Measurements from ENCODE around the gene CCT8.
"Not testable (repeated sequence)": the region's sequence is repeated elsewhere in the genome, so short reads cannot be mapped to it uniquely, and the experiment has no call there.

CCT8 gene

DNA sequence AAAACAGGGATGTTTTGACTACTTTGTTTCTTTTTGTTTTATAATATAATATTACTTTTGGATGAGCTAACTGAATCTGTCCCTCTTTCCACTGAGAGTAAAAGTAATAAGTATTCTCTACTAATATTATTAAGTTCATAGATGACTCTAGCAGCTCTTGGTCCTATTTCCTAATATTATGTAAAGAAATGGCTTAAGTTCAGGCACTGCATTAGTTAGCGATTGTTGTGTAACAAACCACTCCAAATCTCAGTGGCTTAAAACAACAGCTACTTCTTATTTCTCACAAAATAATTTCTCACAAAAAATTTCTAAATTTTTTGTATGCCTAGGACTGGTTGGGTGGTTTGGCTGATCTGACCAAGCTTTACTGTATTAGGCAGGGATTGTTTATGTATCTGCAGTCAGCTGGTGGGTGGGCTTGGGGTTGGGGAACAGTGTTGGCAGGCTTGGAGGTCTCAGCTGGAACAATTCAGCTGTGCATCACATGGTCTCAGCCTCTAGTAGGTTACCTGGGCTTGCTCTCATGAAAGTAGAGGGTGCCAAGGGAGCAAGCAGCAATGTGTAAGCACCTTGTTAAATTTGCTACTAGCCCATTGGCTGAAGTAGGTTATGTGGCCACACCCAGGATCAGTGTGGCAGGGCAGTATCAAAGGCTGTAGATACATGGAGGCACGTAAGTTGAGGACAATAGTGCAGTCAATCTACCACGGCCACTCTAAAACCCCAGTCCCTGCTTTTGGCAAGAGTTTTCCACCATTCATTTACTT, 8.8 kb upstream of the CCT8 start:
- in situ Hi-C loops (cut with HindIII; ENCODE audit: low pct_ligation_motif_present, low pct_unique_long_range_greater_than_20kb, low sequenced_read_pairs), result loop anchor here (25.0 kb wide), 1 partner anchor 280 kb away; no protein-coding TSS in a partner anchor

DNA sequence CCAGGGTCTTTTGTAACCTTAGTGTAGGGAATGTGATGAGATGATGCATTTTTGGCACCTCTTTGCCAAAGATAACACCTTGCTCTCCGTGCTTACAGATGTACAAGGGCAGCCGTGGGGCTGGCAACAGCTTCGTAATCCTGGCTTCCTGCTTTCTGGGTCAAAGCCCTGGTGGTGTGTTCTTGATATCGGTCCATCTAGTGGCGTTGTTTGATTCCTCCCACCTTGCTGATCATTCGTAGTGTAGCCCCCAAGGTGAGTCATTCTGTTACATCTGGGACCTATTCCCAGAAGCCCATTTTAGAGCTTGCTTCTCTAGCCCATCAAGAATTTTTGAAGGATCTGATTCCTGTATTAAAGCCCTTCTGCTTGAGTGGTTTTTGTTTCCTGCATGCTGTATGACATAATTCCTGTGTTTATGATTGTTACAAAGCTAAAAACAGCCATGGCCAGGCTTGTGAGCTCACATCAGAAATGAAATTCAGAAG, 7.0 kb upstream of the CCT8 start:
- DNase-seq, result no peak
- in situ Hi-C loops (cut with HindIII; ENCODE audit: low pct_ligation_motif_present, low pct_unique_long_range_greater_than_20kb, low sequenced_read_pairs), result loop anchor here (25.0 kb wide), 1 partner anchor 282 kb away; no protein-coding TSS in a partner anchor

More for the DNA sequence above, 8.8 kb upstream of the CCT8 start:
- DNase-seq, result no peak

DNA sequence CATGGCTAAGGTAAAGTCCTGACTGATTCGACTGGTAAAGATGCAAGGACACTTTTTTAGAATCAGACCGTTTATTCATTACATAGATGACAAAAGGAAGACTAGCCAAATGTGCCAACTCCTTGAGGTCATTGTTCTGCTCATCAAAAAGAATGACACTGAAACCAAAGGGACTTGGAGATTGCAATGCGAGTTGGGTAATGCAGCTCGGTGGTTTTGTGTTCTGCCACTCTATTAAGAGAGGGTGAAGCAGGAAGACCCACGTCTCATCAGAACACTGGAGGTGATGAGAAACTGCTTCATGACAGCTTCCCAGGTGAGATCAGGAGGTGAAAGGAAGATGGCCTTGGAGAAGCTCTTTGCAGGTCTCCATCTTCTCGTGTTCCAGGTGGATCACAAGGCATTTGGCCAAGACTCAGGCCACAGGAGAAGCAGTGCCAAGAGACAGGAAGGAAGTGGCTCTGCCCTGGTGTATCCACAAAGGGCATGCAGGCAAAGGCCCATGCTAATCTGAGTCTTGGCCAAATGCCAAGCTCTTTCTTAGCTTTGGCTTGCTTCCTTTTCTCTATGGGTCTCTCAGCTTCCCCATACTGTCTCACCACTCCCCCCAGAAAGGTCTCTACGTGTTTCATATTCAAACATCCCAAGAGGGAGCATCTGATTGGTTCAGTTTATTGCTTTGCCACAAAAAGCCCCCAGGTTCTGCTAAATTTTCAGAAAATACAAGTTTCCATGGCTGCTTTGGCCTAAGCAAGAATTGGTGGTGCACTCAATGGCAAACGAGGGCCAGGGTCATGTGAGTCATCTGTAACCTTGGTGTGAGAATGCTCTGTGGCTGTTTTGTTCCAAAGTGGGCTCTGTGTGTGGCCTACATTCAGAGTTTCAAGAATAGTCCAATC, 5.7 kb upstream of the CCT8 start:
- in situ Hi-C loops (cut with HindIII; ENCODE audit: low pct_ligation_motif_present, low pct_unique_long_range_greater_than_20kb, low sequenced_read_pairs), result loop anchor here (25.0 kb wide), 1 partner anchor 283 kb away; no protein-coding TSS in a partner anchor
- no peak for DNase-seq

DNA sequence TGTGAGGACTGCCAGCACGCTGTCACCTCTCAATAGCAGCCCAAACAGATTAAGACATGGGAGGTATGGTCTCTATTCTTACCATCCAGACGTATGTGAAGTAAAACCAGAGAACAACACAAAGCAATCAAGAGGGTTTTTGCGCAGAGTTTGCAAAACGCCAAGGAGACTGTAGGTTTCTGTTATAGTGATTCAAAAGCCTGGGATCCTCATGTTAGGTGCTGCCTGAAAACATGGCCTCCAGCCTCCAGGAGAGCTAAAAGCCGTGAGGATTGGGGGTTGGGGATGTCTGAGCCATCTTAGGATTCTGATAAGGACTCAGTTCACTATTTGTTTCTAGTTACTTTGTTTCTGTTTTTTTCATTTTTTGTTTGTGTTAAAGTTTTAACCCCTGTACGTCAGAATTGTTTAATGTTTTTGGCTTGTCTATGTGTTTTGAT, 4.2 kb upstream of the CCT8 start:
- DNase-seq, result no peak
- in situ Hi-C loops (cut with HindIII; ENCODE audit: low pct_ligation_motif_present, low pct_unique_long_range_greater_than_20kb, low sequenced_read_pairs), result loop anchor here (25.0 kb wide), 1 partner anchor 285 kb away; no protein-coding TSS in a partner anchor

DNA sequence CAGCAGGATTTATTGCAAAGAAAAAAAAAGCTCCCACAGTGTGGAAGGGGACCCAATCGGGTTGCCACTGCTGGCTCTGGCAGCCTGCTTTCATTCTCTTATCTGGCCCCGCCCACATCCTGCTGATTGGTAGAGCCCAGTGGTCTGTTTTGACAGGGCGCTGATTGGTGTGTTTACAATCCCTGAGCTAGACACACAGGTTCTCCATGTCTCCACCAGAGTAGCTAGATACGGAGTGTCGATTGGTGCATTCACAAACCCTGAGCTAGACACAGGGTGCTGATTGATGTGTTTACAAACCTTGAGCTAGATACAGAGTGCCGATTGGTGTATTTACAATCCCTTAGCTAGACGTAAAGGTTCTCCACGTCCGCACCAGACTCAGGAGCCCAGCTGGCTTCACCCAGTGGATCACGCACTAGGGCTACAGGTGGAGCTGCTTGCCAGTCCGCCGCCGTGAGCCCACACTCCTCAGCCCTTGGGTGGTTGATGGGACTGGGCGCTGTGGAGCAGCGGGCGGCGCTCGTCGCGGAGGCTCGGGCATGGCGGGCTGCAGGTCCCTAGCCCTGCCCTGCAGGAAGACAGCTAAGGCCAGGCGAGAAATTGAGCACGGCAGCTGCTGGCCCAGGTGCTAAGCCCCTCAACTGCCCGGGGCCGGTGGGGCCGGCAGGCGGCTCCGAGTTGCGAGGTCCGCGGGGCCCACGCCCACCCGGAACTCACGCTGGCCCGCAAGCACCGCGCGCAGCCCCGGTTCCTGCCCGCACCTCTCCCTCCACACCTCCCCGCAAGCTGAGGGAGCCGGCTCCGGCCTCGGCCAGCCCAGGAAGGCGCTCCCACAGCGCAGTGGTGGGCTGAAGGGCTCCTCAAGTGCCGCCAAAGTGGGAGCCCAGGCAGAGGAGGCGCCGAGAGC, 3.5 kb upstream of the CCT8 start:
- in situ Hi-C loops (cut with HindIII; ENCODE audit: low pct_ligation_motif_present, low pct_unique_long_range_greater_than_20kb, low sequenced_read_pairs), result loop anchor here (25.0 kb wide), 1 partner anchor 285 kb away; no protein-coding TSS in a partner anchor
- DNase-seq, result not testable (repeated sequence)

DNA sequence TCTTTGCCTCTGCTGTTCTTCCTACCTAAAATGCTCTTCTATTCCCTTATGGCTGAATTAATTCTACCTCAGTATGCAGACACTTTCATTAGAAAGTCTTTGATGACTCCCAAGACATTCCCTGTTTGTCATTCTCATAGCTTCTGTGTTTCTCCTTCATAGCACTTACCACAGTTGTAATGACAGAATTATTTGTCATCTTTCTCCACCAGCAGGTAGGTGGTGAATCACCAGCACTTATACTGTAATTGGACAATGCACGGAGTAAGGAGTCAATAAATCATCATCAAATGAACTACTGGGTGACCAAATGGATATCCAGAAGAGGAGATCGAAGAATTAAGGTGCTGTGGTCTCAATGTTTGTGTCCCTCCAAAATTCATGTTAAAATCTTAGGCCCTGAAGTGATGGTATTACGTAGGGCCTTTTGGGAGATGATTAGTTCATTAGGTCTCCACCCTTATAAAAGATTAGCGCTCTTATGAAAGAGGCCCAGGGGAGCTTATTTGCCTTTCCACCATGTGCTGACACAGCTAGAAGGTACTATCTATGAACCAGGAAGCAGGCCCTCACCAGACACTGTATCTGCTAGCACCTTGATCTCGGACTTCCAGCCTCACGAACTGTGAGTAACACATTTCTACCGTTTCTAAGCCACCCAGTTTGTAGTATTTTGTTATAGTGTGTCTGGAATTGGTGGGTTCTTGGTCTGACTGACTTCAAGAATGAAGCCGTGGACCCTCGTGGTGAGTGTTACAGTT, 2.4 kb upstream of the CCT8 start:
- DNase-seq, result peak; percentile 40
- in situ Hi-C loops (cut with HindIII; ENCODE audit: low pct_ligation_motif_present, low pct_unique_long_range_greater_than_20kb, low sequenced_read_pairs), result loop anchor here (25.0 kb wide), 1 partner anchor 286 kb away; no protein-coding TSS in a partner anchor

DNA sequence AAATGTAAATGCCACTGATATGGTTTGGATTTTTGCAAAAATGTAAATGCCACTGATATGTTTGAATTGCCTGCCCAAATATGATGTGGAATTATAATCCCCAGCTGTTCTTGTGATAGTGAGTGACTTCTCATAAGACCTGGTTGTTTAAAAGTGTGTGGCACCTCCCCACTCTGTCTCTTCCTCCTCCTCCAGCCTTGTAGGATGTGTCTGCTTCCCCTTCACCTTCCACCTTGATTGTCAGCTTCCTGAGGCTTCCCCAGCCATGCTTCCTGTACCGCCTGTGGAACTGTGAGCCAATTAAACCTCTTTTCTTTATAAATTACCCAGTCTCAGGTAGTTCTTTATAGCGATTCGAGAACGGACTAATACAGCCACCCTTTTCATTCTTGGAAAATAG, 1.3 kb upstream of the CCT8 start:
- in situ Hi-C loops (cut with HindIII; ENCODE audit: low pct_ligation_motif_present, low pct_unique_long_range_greater_than_20kb, low sequenced_read_pairs), result loop anchor here (25.0 kb wide), 1 partner anchor 288 kb away; no protein-coding TSS in a partner anchor
- DNase-seq, result no peak

DNA sequence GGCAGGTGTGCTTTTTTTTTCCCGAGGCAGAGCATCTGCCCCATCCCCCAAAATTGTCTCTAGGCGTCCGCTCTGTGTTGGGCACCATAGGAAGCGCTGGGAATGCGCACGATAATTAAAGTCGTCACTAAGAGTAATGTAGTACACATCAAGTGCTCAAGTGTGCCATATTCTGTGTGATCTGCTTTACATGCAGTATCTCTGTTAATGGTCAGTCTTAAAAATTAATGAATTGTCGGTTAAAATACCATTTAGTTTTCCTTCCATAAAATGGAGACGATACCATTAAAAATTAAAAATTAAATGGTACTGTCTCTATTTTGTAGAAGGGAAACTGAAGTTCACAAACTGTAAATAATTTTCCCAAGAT, 544 bp upstream of the CCT8 start:
- in situ Hi-C loops (cut with HindIII; ENCODE audit: low pct_ligation_motif_present, low pct_unique_long_range_greater_than_20kb, low sequenced_read_pairs), result no loop called here
- no peak for DNase-seq

DNA sequence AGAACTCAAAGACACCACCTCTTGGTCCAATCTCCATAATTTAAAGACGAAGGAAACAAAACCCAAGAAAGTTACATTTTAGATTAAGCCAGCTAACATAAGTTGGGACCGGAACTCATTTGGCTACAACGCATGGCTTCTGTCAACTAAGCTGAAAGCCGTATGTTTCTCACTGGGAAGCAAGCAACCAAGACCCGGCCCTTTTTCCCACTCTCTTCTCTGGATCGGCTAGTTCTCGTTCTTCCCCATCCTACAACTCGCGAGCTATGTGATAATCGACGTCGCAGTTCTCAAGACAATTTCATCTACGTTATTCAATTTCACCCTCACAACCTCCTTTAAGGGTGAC, 601 bp downstream of the CCT8 start:
- peak; percentile 35 for DNase-seq

DNA sequence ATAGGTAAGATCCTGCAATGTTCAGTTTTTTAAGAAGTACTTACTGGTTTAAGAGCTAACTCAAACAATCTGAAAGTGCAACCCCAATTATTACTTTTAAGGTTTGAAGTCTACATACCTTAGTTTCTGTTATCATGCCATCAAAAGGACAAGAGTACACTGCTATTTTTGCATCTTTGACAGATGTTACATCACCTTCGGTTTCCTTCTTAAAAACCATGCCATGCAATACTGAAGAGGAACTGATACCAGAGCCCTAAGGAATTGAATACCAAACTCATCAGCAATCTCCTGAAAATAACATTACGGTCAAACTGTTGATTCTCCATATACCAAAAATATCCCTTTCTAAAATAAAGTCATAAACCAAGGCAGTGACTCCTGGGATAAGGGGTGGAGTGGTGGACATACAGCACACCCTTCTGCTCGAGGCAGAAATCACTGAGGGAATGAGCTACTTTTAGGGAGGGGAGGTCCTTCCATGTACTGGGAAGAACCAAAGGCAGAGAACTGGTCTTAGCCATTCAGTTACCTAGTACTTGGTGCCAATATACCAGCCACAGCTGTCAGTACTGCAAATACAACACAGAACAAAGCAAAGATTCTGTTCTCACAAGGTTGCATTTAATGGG, 8.5 kb downstream of the CCT8 start:
- in situ Hi-C loops (cut with HindIII; ENCODE audit: low pct_ligation_motif_present, low pct_unique_long_range_greater_than_20kb, low sequenced_read_pairs), result no loop called here
- DNase-seq, result no peak

More for the DNA sequence above, 601 bp downstream of the CCT8 start:
- in situ Hi-C loops (cut with HindIII; ENCODE audit: low pct_ligation_motif_present, low pct_unique_long_range_greater_than_20kb, low sequenced_read_pairs), result no loop called here

DNA sequence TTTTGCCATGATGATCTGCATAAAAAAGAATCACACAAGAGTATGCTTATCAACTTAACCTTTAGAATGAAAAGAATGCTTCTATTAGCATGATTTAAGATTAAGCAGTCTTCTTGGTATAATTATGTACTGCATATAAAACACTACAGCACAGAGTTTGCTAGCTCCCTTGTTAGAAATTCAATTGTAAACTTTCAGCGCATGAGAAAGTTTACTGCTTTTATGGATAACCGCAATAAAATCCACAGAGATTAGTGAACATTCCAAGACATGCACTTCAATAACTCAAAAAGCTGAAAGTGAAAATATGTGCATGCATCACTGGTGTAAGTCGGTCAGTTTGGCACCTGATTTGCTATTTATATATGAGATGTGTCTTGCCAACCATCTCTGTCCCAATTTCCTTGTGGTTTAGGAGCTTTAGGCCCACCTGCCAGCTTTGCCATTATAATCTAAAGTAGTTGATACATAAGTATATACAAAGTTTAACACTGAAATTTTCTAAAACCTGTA, 16.9 kb downstream of the CCT8 start:
- no peak for DNase-seq
- in situ Hi-C loops (cut with HindIII; ENCODE audit: low pct_ligation_motif_present, low pct_unique_long_range_greater_than_20kb, low sequenced_read_pairs), result no loop called here

DNA sequence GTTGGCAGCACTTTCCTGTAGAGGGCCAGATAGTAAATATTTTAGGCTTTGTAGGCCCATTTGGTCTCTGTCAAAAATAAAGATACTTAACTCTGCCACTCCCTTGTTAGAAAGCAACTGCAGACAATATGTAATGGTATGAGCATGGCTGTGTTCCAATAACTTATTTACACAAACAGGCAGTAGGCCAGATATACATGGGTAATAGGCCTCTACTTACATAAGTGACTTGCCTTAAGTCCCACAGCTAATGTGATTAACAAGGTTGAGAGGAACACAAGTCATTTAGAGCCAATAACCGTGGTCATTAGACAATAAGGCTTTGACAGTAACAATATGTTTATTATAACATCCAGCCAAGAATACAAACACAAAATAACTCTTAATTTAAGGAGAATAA, 17.4 kb downstream of the CCT8 start:
- in situ Hi-C loops (cut with HindIII; ENCODE audit: low pct_ligation_motif_present, low pct_unique_long_range_greater_than_20kb, low sequenced_read_pairs), result no loop called here
- DNase-seq, result no peak

DNA sequence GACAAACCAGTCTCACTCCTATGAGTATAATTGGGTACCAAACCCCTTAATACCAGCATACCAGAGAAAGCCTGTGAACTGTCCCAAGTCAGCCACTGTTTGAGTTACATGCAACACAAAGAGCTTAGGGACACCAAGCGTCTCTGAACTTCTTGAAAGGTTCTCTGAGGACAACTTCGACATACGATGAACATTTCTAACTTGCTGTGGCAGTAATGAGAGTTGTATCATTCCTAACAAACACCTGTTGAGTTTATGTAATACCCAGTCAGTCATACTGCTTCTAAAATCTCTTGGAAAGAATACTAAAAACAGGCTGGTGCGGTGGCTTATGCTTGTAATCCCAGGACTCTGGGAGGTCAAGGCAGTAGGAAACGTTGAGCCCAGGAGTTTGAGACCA, 18.4 kb downstream of the CCT8 start:
- in situ Hi-C loops (cut with HindIII; ENCODE audit: low pct_ligation_motif_present, low pct_unique_long_range_greater_than_20kb, low sequenced_read_pairs), result no loop called here
- DNase-seq, result no peak

DNA sequence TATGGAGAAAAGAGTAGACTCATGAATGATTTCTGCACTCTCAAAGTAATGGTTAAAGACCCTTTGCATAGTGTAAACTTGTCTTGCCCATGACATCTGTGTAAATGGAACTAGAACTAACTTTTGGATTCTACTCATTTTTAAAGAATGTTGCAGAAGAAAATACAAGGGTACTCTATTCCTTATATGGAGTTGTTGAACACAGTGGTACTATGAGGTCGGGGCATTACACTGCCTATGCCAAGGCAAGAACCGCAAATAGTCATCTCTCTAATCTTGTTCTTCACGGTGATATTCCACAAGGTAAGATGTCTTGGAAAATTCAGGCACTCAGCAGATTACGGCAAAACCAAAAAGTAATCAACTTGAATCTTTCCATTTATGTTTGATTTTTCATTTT, 19.8 kb downstream of the CCT8 start:
- no peak for DNase-seq
- in situ Hi-C loops (cut with HindIII; ENCODE audit: low pct_ligation_motif_present, low pct_unique_long_range_greater_than_20kb, low sequenced_read_pairs), result no loop called here

DNA sequence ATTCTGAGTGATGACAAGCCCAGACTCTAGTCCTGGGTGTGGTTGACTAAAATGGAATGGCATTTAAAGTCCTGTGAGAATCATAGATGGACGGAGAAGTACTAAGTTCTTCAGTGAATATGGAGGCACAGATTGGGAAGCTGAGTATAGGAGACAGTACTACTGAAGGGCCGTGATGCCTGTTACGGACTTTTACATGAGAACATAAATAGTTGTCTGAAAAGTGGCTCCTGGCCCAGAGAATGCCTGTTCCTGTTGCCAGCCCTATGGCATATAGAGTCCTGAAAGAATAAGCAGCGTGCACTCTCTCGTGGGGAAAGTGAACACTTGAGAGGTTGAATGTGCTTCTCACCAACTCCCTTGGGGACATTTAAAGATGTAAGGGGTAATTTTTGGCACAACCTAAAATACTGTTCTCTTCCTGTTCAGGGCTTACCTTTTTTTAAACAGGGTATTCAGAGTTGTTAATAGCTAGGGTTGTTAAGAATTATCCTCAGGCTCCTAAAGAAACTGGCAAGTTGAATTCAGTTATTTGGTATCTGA, 20.4 kb downstream of the CCT8 start:
- DNase-seq, result no peak
- in situ Hi-C loops (cut with HindIII; ENCODE audit: low pct_ligation_motif_present, low pct_unique_long_range_greater_than_20kb, low sequenced_read_pairs), result no loop called here

DNA sequence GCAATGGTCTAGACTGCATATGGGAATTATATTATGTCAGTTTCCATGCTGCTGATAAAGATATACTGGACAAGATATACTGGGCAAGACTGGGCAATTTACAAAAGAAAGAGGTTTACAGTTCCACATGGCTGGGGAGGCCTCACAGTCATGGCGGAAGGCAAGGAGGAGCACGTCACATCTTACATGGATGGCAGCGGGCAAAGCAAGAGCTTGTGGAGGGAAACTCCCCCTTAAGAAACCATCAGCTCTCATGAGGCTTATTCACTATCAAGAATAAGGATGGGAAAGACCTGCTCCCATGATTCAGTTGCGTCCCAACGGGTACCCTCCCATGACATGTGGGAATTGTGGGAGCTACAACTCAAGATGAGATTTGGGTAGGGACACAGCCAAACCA, 21.2 kb downstream of the CCT8 start:
- DNase-seq, result no peak
- in situ Hi-C loops (cut with HindIII; ENCODE audit: low pct_ligation_motif_present, low pct_unique_long_range_greater_than_20kb, low sequenced_read_pairs), result no loop called here

DNA sequence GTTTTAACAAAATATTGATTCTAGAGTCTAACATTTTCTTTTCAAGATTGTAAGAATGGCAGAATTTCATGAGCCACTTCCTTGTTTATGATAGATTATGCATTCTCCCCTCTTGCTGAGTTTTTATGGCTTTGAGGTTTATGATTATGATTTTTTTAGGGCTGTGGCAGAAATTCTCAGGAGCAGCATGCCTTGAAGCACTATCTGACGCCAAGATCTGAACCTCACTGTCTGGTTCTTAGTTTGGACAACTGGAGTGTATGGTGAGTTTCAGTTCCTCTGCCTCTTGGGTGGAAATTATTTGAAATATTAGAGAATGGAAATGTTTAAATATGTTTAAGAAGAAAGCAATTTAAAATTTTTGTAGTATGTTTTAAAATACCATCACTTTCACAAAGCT, 38.8 kb downstream of the CCT8 start:
- in situ Hi-C loops (cut with HindIII; ENCODE audit: low pct_ligation_motif_present, low pct_unique_long_range_greater_than_20kb, low sequenced_read_pairs), result no loop called here
- DNase-seq, result no peak
